ENCODE data around the gene GUCA2A.
"Not testable (repeated sequence)": the region's sequence is repeated elsewhere in the genome, so short reads cannot be mapped to it uniquely, and the experiment has no call there.

Gene GUCA2A

GRCh38 chr1:42164551-42165420 lies at the start of gene GUCA2A:
GUCA2A (minus strand) TSS chr1:42164745; CDS start chr1:42164712, 33 bp downstream.
- DNase-seq, result no peak

GRCh38 chr1:42211224-42211623 lies 46.7 kb upstream of the GUCA2A start:
- DNase-seq, result no peak

- DNase-seq, result no peak
These were observed 46.0 kb upstream of the GUCA2A start for GRCh38 chr1:42210421-42211133.

- DNase-seq, result no peak
These were observed 45.1 kb upstream of the GUCA2A start for GRCh38 chr1:42209526-42210251.

- DNase-seq, result not testable (repeated sequence)
These were observed 42.4 kb upstream of the GUCA2A start for GRCh38 chr1:42206930-42207329.

GRCh38 chr1:42206164-42206563 lies 41.6 kb upstream of the GUCA2A start:
- DNase-seq, result no peak

- DNase-seq, result no peak
These were observed 37.4 kb upstream of the GUCA2A start for GRCh38 chr1:42201986-42202385.

- DNase-seq, result no peak
These were observed 33.7 kb upstream of the GUCA2A start for GRCh38 chr1:42198251-42198650.

GRCh38 chr1:42195841-42196240 lies 31.3 kb upstream of the GUCA2A start:
- DNase-seq, result no peak

GRCh38 chr1:42192106-42192505 lies 27.6 kb upstream of the GUCA2A start:
- DNase-seq, result no peak

GRCh38 chr1:42191319-42191718 lies 26.8 kb upstream of the GUCA2A start:
- DNase-seq, result no peak

- no peak for DNase-seq
These were observed 25.6 kb upstream of the GUCA2A start for GRCh38 chr1:42189931-42190853.

GRCh38 chr1:42186152-42186551 lies 21.6 kb upstream of the GUCA2A start:
- no peak for DNase-seq

- DNase-seq, result no peak
These were observed 20.1 kb upstream of the GUCA2A start for GRCh38 chr1:42184616-42185015.

- no peak for DNase-seq
These were observed 19.4 kb upstream of the GUCA2A start for GRCh38 chr1:42183957-42184268.

- no peak for DNase-seq
These were observed 18.8 kb upstream of the GUCA2A start for GRCh38 chr1:42183210-42183956.

- DNase-seq, result no peak
These were observed 17.1 kb upstream of the GUCA2A start for GRCh38 chr1:42181687-42182086.

- no peak for DNase-seq
These were observed 15.4 kb upstream of the GUCA2A start for GRCh38 chr1:42179900-42180329.

GRCh38 chr1:42179275-42179674 lies 14.7 kb upstream of the GUCA2A start:
- DNase-seq, result no peak

GRCh38 chr1:42178249-42178648 lies 13.7 kb upstream of the GUCA2A start:
- no peak for DNase-seq

GRCh38 chr1:42177541-42177981 lies 13.0 kb upstream of the GUCA2A start:
- DNase-seq, result no peak
